GM19438 (cell line): Measurements from ENCODE around the gene ADAMTS16.
"Not testable (repeated sequence)": the region's sequence is repeated elsewhere in the genome, so short reads cannot be mapped to it uniquely, and the experiment has no call there.

ENCODE experiments used
- ATAC-seq: cut with Tn5 transposase; IDR thresholded peaks from one replicate; pipeline ENCODE4 v1.9.1; 2021; ENCODE audit warnings: low read depth; ENCODE audit not compliant: unreplicated experiment

The ADAMTS16 gene

GRCh38 chr5:5139777-5140478 lies at the start of gene ADAMTS16:
ADAMTS16 (plus strand) TSS chr5:5140330; CDS start chr5:5140468, 138 bp downstream.
- ATAC-seq = no peak

- no peak for ATAC-seq
Observed at GRCh38 chr5:5092149-5092548, 48.0 kb upstream of the ADAMTS16 start.

GRCh38 chr5:5100635-5101034 lies 39.5 kb upstream of the ADAMTS16 start:
- ATAC-seq = no peak

GRCh38 chr5:5101676-5102075 lies 38.5 kb upstream of the ADAMTS16 start:
- no peak for ATAC-seq

GRCh38 chr5:5103245-5103644 lies 36.9 kb upstream of the ADAMTS16 start:
- ATAC-seq = no peak

GRCh38 chr5:5104550-5104949 lies 35.6 kb upstream of the ADAMTS16 start:
- ATAC-seq = no peak

- ATAC-seq = no peak
Observed at GRCh38 chr5:5105531-5105930, 34.6 kb upstream of the ADAMTS16 start.

- no peak for ATAC-seq
Observed at GRCh38 chr5:5116956-5117355, 23.2 kb upstream of the ADAMTS16 start.

GRCh38 chr5:5122776-5123175 lies 17.4 kb upstream of the ADAMTS16 start:
- no peak for ATAC-seq

- no peak for ATAC-seq
Observed at GRCh38 chr5:5124231-5124630, 15.9 kb upstream of the ADAMTS16 start.

GRCh38 chr5:5126444-5126843 lies 13.7 kb upstream of the ADAMTS16 start:
- no peak for ATAC-seq

- ATAC-seq = no peak
Observed at GRCh38 chr5:5128766-5129165, 11.4 kb upstream of the ADAMTS16 start.

- ATAC-seq = no peak
Observed at GRCh38 chr5:5132234-5132633, 7.9 kb upstream of the ADAMTS16 start.

- ATAC-seq = no peak
Observed at GRCh38 chr5:5132693-5133295, 7.3 kb upstream of the ADAMTS16 start.

GRCh38 chr5:5134107-5134506 lies 6.0 kb upstream of the ADAMTS16 start:
- ATAC-seq = no peak

- ATAC-seq = no peak
Observed at GRCh38 chr5:5135957-5136676, 4.0 kb upstream of the ADAMTS16 start.

GRCh38 chr5:5137851-5138250 lies 2.3 kb upstream of the ADAMTS16 start:
- not testable (repeated sequence) for ATAC-seq

GRCh38 chr5:5139336-5139776 lies 774 bp upstream of the ADAMTS16 start:
- no peak for ATAC-seq

- ATAC-seq = no peak
Observed at GRCh38 chr5:5140479-5141338, 579 bp downstream of the ADAMTS16 start.

- no peak for ATAC-seq
Observed at GRCh38 chr5:5141339-5141599, 1.1 kb downstream of the ADAMTS16 start.
